KG1 (cell line): Measurements from ENCODE around the gene ZNF683.
A peak's percentile ranks its signal among the peaks of the same experiment; 100 is the strongest.
"Not testable (repeated sequence)": the region's sequence is repeated elsewhere in the genome, so short reads cannot be mapped to it uniquely, and the experiment has no call there.

Source experiments
- DNase-seq: peaks from one replicate; lab custom pipeline; 2025; lab: John Stamatoyannopoulos, UW

Gene ZNF683

GRCh38 chr1:26336477-26337205 is 35.9 kb downstream of the ZNF683 start:
- no peak for DNase-seq

DNA sequence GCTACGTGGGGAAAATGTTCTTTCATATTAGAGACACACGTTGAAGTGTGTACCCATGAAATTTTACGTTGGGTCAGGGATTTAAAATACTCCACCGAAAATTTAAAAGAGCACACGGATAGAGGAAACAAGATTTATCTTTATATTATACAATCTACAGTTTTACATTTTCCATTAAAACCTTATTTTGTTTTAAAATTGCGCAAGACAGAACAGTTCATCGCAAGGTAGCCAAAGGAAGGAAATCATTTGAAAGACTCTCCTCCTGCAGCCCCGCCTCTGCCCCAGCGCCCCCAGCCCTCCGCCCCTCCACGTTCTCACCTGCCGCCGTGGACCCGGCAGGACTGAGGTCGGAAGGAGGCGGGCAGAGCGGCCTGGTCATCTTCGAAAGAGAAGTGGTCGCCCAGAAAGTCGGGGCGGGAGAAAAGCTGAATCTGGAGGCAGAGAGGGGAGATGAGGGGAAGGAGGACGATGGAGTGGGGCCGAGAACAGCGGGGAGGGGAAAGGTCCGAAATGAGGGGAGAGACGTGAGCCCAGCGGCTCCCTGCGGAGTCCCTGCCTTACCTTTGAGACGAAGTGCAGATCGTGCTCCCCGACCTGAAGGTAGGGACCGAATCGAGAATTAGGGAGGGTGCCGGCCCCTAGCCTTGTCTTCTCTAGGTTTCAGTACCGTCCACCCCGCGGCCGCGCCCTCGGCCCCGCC is 36.6 kb downstream of the ZNF683 start:
- DNase-seq = no peak

DNA sequence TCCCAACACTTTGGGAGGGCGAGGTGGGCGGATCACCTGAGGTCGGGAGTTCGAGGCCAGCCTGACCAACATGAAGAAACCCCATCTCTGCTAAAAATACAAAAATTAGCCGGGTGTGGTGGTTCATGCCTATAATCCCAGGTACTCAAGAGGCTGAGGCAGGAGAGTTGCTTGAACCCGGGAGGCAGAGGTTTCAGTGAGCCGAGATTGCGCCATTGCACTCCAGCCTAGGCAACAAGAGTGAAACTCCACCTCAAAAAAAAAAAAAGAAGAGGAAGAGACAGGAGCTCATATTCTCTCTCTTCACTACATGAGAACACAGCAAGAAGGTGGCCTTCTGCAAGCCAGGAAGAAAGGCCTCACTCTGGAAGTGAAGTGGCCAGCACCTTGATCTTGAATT is 39.2 kb downstream of the ZNF683 start:
- DNase-seq = not testable (repeated sequence)

DNA sequence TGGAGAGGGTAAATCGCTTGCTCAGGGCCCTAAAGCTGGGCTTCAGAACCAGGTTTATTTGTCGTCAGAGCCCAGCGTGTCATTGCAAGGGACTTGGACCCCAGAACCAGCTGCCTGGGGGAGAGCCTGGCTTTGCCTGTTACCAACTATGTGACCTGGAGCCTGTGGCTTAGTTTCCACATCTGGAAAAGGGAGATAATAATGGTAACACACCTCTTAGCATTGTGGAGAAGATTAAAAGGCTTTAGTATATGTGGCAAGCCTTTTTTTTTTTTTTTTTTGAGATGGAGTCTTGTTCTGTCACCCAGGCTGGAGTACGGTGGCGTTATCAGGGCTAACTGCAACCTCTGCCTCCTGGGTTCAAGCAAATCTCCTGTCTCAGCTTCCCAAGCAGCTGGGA is 42.3 kb downstream of the ZNF683 start:
- DNase-seq = no peak

- DNase-seq = not testable (repeated sequence)
These were observed 43.2 kb downstream of the ZNF683 start for GRCh38 chr1:26329380-26329779.

- DNase-seq = no peak
These were observed 44.0 kb downstream of the ZNF683 start for GRCh38 chr1:26328597-26328996.

- DNase-seq = no peak
These were observed 44.6 kb downstream of the ZNF683 start for GRCh38 chr1:26327956-26328362.

DNA sequence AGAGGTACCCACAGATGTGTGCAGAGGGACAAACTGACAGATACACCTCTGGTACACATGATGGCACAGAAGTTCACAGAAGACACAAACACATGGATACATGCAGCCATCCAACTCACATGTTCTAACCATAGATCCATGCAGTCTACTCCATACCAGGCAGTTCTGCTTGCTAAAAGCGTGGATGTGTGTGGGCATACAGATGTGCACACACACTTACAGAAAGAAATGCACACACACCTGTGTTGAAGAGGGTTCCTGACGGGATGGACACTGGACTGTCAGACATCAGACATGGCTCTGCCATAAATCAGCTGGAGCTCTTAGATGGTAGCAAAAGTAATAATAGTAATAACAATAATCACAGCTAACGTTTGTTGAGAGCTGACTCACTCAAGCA is 48.0 kb downstream of the ZNF683 start:
- no peak for DNase-seq

DNA sequence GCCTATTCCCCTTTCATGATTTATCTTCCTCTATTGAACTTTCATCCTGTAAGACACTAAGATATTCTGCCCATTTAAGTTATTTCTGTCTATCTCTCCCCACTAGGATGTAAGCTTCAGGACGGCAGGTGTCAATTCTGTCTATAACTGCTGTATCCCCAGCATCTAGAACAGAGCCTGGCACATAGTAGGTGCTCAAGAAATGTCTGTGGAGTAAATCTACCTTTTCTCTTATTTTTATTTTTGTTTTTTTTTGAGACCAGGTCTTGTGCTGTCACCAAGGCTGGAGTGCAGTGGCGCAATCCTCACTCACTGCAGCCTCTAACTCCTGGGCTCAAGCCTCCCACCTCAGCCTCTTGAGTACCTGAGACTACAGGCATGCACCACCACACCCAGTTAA is 49.2 kb downstream of the ZNF683 start:
- no peak for DNase-seq

DNA sequence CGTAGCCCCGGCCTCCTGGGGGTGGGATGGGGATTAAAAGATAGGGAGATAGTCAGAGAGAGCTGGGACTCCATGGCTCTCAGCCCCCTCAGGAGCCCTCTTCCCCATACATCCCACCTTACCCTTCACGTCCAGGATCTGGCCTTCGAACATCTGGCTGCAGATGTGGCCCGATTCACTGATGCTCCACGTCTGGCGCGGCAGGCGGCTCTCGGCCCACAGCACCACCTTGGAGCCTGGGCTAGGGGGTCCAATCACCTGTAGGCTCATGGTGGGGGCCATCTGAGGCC is 50.6 kb downstream of the ZNF683 start:
- DNase-seq = no peak

DNA sequence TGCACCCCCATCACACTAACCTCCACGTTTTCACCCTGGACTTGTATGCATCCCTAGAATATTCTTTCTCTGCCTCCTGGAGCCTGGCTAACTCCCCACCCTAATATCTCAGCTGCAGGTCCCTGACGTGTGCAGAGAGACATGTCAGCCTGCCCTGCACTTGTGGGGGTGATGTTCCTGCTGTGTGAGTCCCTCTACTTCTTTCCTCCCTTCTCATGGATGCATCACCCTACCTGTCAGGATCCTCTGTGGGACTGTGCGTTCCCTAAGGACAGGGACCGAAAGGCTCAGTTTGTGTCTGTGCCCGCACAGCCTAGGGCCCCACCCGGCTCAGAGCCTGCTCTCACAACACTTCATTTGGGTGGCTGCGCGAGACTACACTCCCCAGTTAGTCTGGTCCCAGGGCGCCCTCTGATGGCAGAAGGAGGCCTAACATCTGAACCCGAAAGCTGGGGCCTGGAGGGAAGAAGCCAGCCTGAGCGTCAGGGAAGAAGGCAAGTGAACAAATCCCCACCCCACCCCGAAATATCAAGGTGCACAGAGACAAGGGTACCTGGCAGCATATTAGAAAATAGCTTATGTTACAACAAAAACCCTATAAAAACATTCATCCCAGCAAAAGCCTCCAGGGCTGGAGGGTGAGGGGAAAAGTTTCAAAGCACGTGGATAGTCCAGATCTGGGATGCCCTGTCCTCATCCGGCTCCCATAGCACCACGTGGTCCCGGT is 51.1 kb downstream of the ZNF683 start:
- DNase-seq = peak; percentile 79

GRCh38 chr1:26320896-26321295 is 51.7 kb downstream of the ZNF683 start:
- DNase-seq = no peak

- DNase-seq = no peak
These were observed 54.0 kb downstream of the ZNF683 start for GRCh38 chr1:26318338-26319064.

DNA sequence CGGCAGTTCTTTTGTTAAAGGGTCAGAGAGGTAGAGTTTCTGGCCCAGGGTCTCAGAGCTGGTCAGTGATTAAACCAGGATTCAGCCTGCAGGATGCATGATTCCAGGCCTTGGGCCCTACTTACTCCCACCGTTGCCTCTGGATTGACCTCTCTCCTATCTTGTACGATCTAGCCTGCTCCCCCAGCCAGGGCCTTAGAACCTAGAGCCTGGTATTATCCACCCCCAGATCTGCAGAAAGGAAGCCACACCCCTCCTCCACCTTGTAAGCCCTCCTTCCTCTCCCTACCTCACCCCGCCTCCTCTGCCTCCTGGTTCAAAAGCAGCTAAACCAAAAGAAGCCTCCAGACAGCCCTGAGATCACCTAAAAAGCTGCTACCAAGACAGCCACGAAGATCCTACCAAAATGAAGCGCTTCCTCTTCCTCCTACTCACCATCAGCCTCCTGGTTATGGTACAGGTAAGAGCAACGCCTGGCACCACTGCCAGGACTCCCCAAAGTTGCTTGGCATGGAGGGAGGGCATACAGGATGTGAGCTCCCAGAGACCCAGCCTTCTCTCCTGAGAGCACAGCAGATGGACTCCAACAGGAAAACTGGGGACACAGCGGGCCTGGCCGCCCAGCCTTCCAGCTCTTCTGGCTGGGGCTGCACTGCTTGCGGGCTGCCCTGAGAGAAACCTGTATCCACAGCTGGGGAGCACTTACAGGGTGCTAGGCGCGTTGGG is 54.8 kb downstream of the ZNF683 start, which contains the start of gene CD52:
Gene CD52, plus strand, starts transcription at position 347 of the 726 bp plus-strand sequence. Its CDS starts 60 bp downstream, at position 407.
- peak; percentile 45 for DNase-seq

DNA sequence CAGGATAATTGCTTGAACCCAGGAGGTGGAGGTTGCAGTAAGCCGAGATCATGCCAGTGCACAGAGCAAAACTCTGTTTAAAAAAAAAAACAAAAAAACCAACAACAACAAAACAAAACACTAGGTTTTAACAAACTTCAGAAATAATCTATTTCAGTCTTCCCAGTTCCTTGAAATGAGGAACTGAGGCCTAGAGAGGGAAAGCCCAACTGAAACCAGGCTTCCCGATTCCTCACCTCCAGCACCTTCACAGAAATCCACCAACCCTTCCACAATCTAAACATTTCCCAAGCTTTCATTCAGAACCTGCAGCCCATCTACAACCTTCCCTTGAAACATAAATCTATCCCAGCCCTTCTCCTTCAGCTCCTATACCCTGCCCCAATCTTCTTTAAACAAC is 55.4 kb downstream of the ZNF683 start:
- DNase-seq = no peak

- no peak for DNase-seq
These were observed 56.4 kb downstream of the ZNF683 start for GRCh38 chr1:26315874-26316850.

GRCh38 chr1:26314501-26314900 is 58.0 kb downstream of the ZNF683 start:
- DNase-seq = no peak
